DMS153 treated with DMSO at 0.1 percent for 48 hours (cell line): ENCODE measurements around the gene HDAC9.
A peak's percentile ranks its signal among the peaks of the same experiment; 100 is the strongest.

Experiments used
- DNase-seq: peaks from one replicate; lab custom pipeline; 2025; ENCODE audit not compliant: unreplicated experiment; lab: John Stamatoyannopoulos, UW

Gene HDAC9

GRCh38 chr7:18495412-18496340 is at the start of gene HDAC9:
Gene HDAC9 (plus strand): TSS chr7:18495749. CDS start chr7:18496303, 554 bp downstream.
- peak; percentile 91 for DNase-seq

GRCh38 chr7:18445916-18446520 is 49.5 kb upstream of the HDAC9 start:
- DNase-seq = no peak

- no peak for DNase-seq
These were observed 45.5 kb upstream of the HDAC9 start for GRCh38 chr7:18450019-18450418.

- no peak for DNase-seq
These were observed 39.9 kb upstream of the HDAC9 start for GRCh38 chr7:18455606-18456005.

GRCh38 chr7:18457832-18458231 is 37.7 kb upstream of the HDAC9 start:
- peak; percentile 59 for DNase-seq

- DNase-seq = no peak
These were observed 36.7 kb upstream of the HDAC9 start for GRCh38 chr7:18458830-18459229.

GRCh38 chr7:18459484-18460245 is 35.9 kb upstream of the HDAC9 start:
- no peak for DNase-seq

- DNase-seq = no peak
These were observed 33.6 kb upstream of the HDAC9 start for GRCh38 chr7:18461785-18462467.

GRCh38 chr7:18464830-18465229 is 30.7 kb upstream of the HDAC9 start:
- DNase-seq = no peak

- no peak for DNase-seq
These were observed 28.5 kb upstream of the HDAC9 start for GRCh38 chr7:18467011-18467410.

- no peak for DNase-seq
These were observed 26.8 kb upstream of the HDAC9 start for GRCh38 chr7:18468795-18469194.

GRCh38 chr7:18469316-18469715 is 26.2 kb upstream of the HDAC9 start:
- DNase-seq = no peak

- DNase-seq = no peak
These were observed 23.9 kb upstream of the HDAC9 start for GRCh38 chr7:18471476-18472160.

- DNase-seq = no peak
These were observed 23.4 kb upstream of the HDAC9 start for GRCh38 chr7:18472161-18472483.

- no peak for DNase-seq
These were observed 22.4 kb upstream of the HDAC9 start for GRCh38 chr7:18473119-18473518.

- no peak for DNase-seq
These were observed 20.6 kb upstream of the HDAC9 start for GRCh38 chr7:18474944-18475343.

- no peak for DNase-seq
These were observed 20.1 kb upstream of the HDAC9 start for GRCh38 chr7:18475488-18475887.

- no peak for DNase-seq
These were observed 13.8 kb upstream of the HDAC9 start for GRCh38 chr7:18481776-18482175.

GRCh38 chr7:18488049-18488448 is 7.5 kb upstream of the HDAC9 start:
- DNase-seq = no peak

GRCh38 chr7:18489624-18490023 is 5.9 kb upstream of the HDAC9 start:
- DNase-seq = no peak

- DNase-seq = no peak
These were observed 3.7 kb upstream of the HDAC9 start for GRCh38 chr7:18491871-18492270.
